Astrocyte (in vitro differentiated cells and primary cell): ENCODE results near the gene HNRNPU. TPM values are rescaled to one million over a fixed set of nuclear protein-coding genes. Genes with fewer than 3 reads are reported as not detected.

Experiments used
- DNase-seq: peaks from one replicate; pipeline ENCODE4 v3.0.0-alpha.2; 2010; ENCODE audit warnings: low read depth
- FAIRE-seq: peaks from 2 replicates; lab custom pipeline; 2011; peaks lifted over from hg19 to GRCh38; lab: Jason Lieb, UNC
- H2AFZ ChIP-seq: 2 replicates; pipeline ENCODE4 v1.6.0; 2012; ENCODE audit warnings: low read depth, low read length, inconsistent platforms
- H3K27ac ChIP-seq: 2 replicates; pipeline ENCODE4 v1.5.1; 2011; ENCODE audit warnings: low read depth, low read length, inconsistent platforms
- H3K27me3 ChIP-seq: 2 replicates; pipeline ENCODE4 v1.6.0; 2011; ENCODE audit warnings: low read length, inconsistent platforms; ENCODE audit not compliant: insufficient read depth
- H3K36me3 ChIP-seq: 2 replicates; pipeline ENCODE4 v1.5.1; 2011; ENCODE audit warnings: low read length, inconsistent platforms; ENCODE audit not compliant: insufficient read depth
- H3K4me1 ChIP-seq: 2 replicates; pipeline ENCODE4 v1.5.1; 2011; ENCODE audit warnings: low read length, inconsistent platforms; ENCODE audit not compliant: insufficient read depth
- H3K4me2 ChIP-seq: 2 replicates; pipeline ENCODE4 v1.6.0; 2012; ENCODE audit warnings: low read length, inconsistent platforms
- H3K4me3 ChIP-seq: 2 replicates; pipeline ENCODE4 v1.5.1; 2011; ENCODE audit warnings: low read depth, mild to moderate bottlenecking, low read length, inconsistent platforms; ENCODE audit not compliant: insufficient read depth
- H3K79me2 ChIP-seq: 2 replicates; pipeline ENCODE4 v1.6.0; 2012; ENCODE audit warnings: mild to moderate bottlenecking, low read length, inconsistent platforms; ENCODE audit not compliant: insufficient read depth
- H3K9ac ChIP-seq: 2 replicates; pipeline ENCODE4 v1.6.0; 2012; ENCODE audit warnings: mild to moderate bottlenecking, low read length, inconsistent platforms
- H3K9me3 ChIP-seq: 2 replicates; pipeline ENCODE4 v1.5.1; 2012; ENCODE audit warnings: low read depth, mild to moderate bottlenecking, low read length, inconsistent platforms; ENCODE audit not compliant: insufficient read depth
- H4K20me1 ChIP-seq: 2 replicates; pipeline ENCODE4 v1.6.0; 2012; ENCODE audit warnings: low read length, inconsistent platforms; ENCODE audit not compliant: insufficient read depth
- H3K27ac Mint-ChIP-seq: one replicate; pipeline ENCODE4 v1.8.0; 2021; ENCODE audit warnings: mild to moderate bottlenecking, mixed read lengths; ENCODE audit not compliant: unreplicated experiment
- H3K27me3 Mint-ChIP-seq: one replicate; pipeline ENCODE4 v1.8.0; 2021; ENCODE audit warnings: low read depth, mixed read lengths; ENCODE audit not compliant: unreplicated experiment
- H3K36me3 Mint-ChIP-seq: one replicate; pipeline ENCODE4 v1.8.0; 2021; ENCODE audit warnings: low read depth, mixed read lengths; ENCODE audit not compliant: unreplicated experiment
- H3K4me1 Mint-ChIP-seq: one replicate; pipeline ENCODE4 v1.8.0; 2021; ENCODE audit warnings: low read depth, mixed read lengths; ENCODE audit not compliant: unreplicated experiment
- H3K4me3 Mint-ChIP-seq: one replicate; pipeline ENCODE4 v1.8.0; 2021; ENCODE audit warnings: mild to moderate bottlenecking, moderate library complexity, mixed read lengths; ENCODE audit not compliant: unreplicated experiment
- H3K9me3 Mint-ChIP-seq: one replicate; pipeline ENCODE4 v1.8.0; 2021; ENCODE audit warnings: mild to moderate bottlenecking, mixed read lengths; ENCODE audit not compliant: unreplicated experiment
- EZH2 ChIP-seq: IDR thresholded peaks from 2 replicates; pipeline ENCODE4 v1.6.1; 2012; ENCODE audit warnings: mild to moderate bottlenecking, low read length, inconsistent platforms; ENCODE audit not compliant: insufficient read depth
- total RNA-seq: library from RNA; stranded (reverse); gene quantifications from 2 replicates; pipeline ENCODE4 v1.2.1, GENCODE V29; 2021
- TF ChIP-seq, protein P1 (sequence below): IDR thresholded peaks from 2 replicates; pipeline ENCODE4 v1.5.1; 2011; ENCODE audit warnings: low read depth, mild to moderate bottlenecking, inconsistent platforms, low read length, moderate library complexity; ENCODE audit not compliant: insufficient read depth

HNRNPU gene
- total RNA-seq, 1 donor from 2014 or later, result 289 TPM

DNA sequence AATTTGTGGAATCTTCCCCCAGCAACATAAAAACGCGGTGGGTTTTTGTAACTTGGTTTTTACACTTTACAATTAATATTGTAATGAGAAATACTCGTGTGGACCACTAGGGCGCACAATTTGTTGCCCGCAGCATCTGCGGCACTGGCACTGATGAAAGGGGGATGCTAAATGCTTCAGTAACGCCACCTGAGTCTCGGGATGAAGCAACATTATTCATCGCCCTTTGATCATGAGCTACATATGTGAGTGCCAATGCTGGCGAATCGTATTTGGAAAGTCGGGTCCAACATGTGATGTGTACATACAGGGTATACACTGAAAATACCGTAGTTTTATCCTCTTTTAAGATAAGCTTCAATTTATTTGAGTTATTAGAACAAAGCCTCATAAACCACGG lies 63.1 kb downstream of the HNRNPU start:
- H3K27me3 Mint-ChIP-seq, result no peaks in the 10 kb centered on the region
- H3K4me3 Mint-ChIP-seq, result no peak overlapping the region
- H3K27me3 ChIP-seq, result no peaks in the 10 kb centered on the region

GRCh38 chr1:244800821-244801220 lies 63.5 kb downstream of the HNRNPU start:
- Histone ChIP-seq H2AFZ (no peak overlapping the region), H4K20me1 (no peaks in the 10 kb centered on the region), H3K27ac (no peak overlapping the region), H3K9ac (no peak overlapping the region), H3K4me2 (no peak overlapping the region), H3K9me3 (no peaks in the 10 kb centered on the region), H3K4me3 (no peak overlapping the region), H3K36me3 (no peaks in the 10 kb centered on the region), H3K79me2 (no peaks in the 10 kb centered on the region), H3K27me3 (no peaks in the 10 kb centered on the region), H3K4me1 (no peaks in the 10 kb centered on the region)
- Mint-ChIP-seq H3K4me3 (no peak overlapping the region), H3K27ac (no peak overlapping the region), H3K9me3 (no peaks in the 10 kb centered on the region), H3K4me1 (no peaks in the 10 kb centered on the region), H3K27me3 (no peaks in the 10 kb centered on the region), H3K36me3 (no peaks in the 10 kb centered on the region)
- TF ChIP-seq, protein P1, sequence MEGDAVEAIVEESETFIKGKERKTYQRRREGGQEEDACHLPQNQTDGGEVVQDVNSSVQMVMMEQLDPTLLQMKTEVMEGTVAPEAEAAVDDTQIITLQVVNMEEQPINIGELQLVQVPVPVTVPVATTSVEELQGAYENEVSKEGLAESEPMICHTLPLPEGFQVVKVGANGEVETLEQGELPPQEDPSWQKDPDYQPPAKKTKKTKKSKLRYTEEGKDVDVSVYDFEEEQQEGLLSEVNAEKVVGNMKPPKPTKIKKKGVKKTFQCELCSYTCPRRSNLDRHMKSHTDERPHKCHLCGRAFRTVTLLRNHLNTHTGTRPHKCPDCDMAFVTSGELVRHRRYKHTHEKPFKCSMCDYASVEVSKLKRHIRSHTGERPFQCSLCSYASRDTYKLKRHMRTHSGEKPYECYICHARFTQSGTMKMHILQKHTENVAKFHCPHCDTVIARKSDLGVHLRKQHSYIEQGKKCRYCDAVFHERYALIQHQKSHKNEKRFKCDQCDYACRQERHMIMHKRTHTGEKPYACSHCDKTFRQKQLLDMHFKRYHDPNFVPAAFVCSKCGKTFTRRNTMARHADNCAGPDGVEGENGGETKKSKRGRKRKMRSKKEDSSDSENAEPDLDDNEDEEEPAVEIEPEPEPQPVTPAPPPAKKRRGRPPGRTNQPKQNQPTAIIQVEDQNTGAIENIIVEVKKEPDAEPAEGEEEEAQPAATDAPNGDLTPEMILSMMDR, result no peak
- TF ChIP-seq EZH2, result no peak
- no peak for FAIRE-seq
- no peak for DNase-seq

More for the DNA sequence above, 63.1 kb downstream of the HNRNPU start:
- FAIRE-seq (no peak), DNase-seq (no peak)
- Histone ChIP-seq H3K4me2 (no peak overlapping the region), H3K4me1 (no peaks in the 10 kb centered on the region), H2AFZ (no peak overlapping the region), H3K9me3 (no peaks in the 10 kb centered on the region), H3K36me3 (no peaks in the 10 kb centered on the region), H3K4me3 (no peak overlapping the region), H4K20me1 (no peaks in the 10 kb centered on the region), H3K79me2 (no peaks in the 10 kb centered on the region), H3K27ac (no peak overlapping the region), H3K9ac (no peak overlapping the region)
- H3K9me3 Mint-ChIP-seq, result no peaks in the 10 kb centered on the region
- TF ChIP-seq, protein P1, result peak; percentile 52
- no peak for TF ChIP-seq EZH2
- H3K36me3 Mint-ChIP-seq, result no peaks in the 10 kb centered on the region
- no peak overlapping the region for H3K27ac Mint-ChIP-seq
- no peaks in the 10 kb centered on the region for H3K4me1 Mint-ChIP-seq

Other genes with a start within 250 kb of the HNRNPU start
- 49.1 and 49.2 TPM in 2 replicates for gene DESI2, start 211.4 kb downstream of the HNRNPU start, total RNA-seq
- 48.0 and 51.0 TPM in 2 replicates for gene COX20, start 28.9 kb downstream of the HNRNPU start, total RNA-seq